BE2C (cell line): ENCODE results near the gene MTHFR.
A peak's percentile ranks its signal among the peaks of the same experiment; 100 is the strongest.

ENCODE experiments used
- DNase-seq: peaks from one replicate; pipeline ENCODE4 v3.0.0-alpha.2; 2020
- H3K27me3 ChIP-seq: fragments of 250-450 bp; sonication (Bioruptor Pico); 2 replicates; pipeline ENCODE4 v1.5.1; 2020; ENCODE audit warnings: mild to moderate bottlenecking
- H3K36me3 ChIP-seq: fragments of 250-450 bp; sonication (Bioruptor Pico); 2 replicates; pipeline ENCODE4 v1.5.1; 2020; ENCODE audit warnings: mild to moderate bottlenecking
- H3K4me1 ChIP-seq: fragments of 250-450 bp; sonication (Bioruptor Pico); 2 replicates; pipeline ENCODE4 v1.5.1; 2020
- H3K4me3 ChIP-seq: 2 replicates; pipeline ENCODE4 v1.5.1; 2011; ENCODE audit warnings: low read depth, low read length
- H3K9me3 ChIP-seq: fragments of 250-450 bp; sonication (Bioruptor Pico); 2 replicates; pipeline ENCODE4 v1.5.1; 2020
- TF ChIP-seq, protein P1 (sequence below): IDR thresholded peaks from 2 replicates; pipeline ENCODE4 v1.5.1; 2012; ENCODE audit warnings: mild to moderate bottlenecking, low read depth, low read length

The MTHFR gene

DNA sequence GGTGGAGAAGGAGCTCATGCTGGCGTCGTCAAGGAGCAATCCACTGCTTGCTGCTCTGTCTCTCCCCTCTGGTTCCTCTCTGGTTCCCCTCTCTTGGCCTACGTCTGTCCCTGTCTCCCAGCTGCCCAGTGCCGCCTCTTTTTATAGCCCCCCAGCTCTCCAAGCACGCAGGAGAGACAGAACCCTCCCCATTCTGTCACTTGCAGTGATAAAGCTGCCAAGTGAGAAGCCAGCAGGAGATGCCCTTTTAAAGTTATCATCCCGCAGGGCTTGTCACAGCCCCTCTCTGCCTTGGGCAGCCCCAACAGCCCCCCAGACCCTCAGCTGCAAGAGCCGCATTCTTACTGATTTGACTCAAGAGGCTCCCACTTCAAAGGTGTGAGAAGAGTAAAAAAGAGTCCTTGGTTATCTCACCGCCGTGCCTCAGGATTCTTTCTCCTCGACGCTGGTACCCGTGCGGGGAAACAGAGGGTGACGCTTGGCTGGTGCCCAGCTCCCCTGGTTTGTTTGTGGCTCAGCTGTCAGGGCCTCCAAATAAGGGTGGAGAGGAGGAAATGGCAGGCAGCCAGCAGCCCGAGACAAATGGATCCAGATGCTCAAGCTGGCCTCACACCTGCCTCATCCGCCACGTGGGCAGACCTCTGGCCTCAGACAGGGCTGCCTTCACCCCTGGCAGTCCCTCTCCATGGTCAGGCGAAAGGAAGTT, 42.1 kb upstream of the MTHFR start, which contains the start of gene NPPA:
Gene NPPA (minus strand): TSS at position 117 of the 706 bp plus-strand sequence. CDS start 99 bp downstream, at position 18.
- peak; percentile 84 for DNase-seq
- TF ChIP-seq, protein P1, sequence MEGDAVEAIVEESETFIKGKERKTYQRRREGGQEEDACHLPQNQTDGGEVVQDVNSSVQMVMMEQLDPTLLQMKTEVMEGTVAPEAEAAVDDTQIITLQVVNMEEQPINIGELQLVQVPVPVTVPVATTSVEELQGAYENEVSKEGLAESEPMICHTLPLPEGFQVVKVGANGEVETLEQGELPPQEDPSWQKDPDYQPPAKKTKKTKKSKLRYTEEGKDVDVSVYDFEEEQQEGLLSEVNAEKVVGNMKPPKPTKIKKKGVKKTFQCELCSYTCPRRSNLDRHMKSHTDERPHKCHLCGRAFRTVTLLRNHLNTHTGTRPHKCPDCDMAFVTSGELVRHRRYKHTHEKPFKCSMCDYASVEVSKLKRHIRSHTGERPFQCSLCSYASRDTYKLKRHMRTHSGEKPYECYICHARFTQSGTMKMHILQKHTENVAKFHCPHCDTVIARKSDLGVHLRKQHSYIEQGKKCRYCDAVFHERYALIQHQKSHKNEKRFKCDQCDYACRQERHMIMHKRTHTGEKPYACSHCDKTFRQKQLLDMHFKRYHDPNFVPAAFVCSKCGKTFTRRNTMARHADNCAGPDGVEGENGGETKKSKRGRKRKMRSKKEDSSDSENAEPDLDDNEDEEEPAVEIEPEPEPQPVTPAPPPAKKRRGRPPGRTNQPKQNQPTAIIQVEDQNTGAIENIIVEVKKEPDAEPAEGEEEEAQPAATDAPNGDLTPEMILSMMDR, result no peak

DNA sequence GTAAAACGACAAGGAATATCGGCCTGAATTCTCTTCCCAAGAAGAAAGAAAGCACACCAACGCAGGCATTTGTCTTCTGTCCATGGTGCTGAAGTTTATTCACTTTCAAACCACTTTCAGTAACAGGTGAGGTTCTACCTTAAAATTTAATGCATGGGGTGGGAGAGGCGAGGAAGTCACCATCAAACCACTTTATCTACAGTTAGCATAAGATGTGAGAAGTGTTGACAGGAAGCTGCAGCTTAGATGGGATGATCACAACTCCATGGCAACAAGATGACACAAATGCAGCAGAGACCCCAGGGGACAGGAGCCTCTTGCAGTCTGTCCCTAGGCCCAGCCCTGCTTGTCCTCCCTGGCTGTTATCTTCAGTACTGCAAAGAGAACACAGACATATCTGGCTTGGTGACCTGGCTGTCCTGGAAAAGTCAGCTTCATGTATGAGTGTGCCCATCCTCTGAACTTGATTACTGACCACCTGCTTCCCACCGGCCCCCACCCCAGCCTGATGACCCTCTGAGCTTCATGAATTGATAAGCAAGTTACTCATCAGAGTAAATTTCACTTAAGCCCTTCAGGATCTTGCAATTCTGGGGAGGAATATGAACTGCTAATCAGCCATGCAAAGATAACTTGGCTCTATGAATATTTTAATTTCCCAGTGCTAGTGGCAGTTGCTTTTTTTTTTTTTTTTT, 40.0 kb upstream of the MTHFR start:
- no peaks in the 10 kb centered on the region for H3K27me3 ChIP-seq
- peak; percentile 72 for DNase-seq
- H3K9me3 ChIP-seq, result no peaks in the 10 kb centered on the region
- no peak overlapping the region for H3K4me3 ChIP-seq
- TF ChIP-seq, protein P1, result peak; percentile 34
- H3K36me3 ChIP-seq, result peaks cover 5% of the 10 kb centered on the region
- peaks cover 46% of the 10 kb centered on the region for H3K4me1 ChIP-seq

More for the DNA sequence above, 42.1 kb upstream of the MTHFR start, which contains the start of gene NPPA:
- Histone ChIP-seq H3K27me3 (no peaks in the 10 kb centered on the region), H3K36me3 (no peaks in the 10 kb centered on the region; the same call in none of the 2 replicates), H3K4me1 (peaks cover 30% of the 10 kb centered on the region), H3K4me3 (no peak within 1 kb of the TSS), H3K9me3 (no peaks in the 10 kb centered on the region)

DNA sequence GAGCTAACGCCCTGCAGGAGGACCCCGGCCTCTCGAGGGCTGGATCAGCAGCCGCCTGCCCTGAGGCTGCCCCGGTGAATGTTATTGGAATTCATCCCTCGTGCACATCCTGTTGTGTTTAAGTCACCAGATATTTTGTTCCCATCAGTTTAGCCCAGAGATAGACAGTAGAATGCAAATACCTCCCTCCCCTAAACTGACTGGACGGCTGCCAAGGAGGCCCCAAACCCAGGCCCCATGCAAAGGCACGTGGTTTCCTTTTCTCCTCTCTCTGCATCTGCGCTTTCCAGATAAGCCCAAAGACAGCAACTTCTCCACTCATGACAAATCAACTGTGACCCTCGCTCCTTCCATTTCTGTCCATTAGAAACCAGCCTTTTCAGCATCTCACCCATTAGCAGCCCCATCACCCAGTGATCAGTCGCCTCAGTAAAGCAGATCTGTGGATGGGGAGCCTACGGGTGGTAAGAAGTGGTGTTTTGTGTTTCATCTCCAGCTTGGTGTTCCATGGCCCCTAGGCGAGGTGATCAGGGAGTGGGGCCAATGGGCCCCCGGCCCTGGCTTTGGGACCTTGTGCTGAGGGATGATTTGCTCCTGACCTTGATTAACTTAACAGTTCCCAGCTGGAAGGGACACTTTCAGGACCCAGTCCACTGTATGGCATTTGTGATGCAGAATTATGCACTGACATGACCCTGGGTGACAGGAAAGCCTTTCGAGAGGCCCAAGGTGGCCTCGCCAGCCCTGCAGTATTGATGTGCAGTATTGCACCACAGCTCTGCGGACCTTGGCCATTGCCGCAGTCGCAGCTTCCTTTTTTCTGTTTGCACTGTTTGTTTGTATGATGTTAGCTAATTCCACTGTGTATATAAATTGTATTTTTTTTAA, 36.6 kb upstream of the MTHFR start:
- Histone ChIP-seq H3K27me3 (no peaks in the 10 kb centered on the region), H3K4me1 (peaks cover 35% of the 10 kb centered on the region), H3K4me3 (no peak overlapping the region), H3K9me3 (no peaks in the 10 kb centered on the region), H3K36me3 (peaks cover 17% of the 10 kb centered on the region)
- TF ChIP-seq, protein P1, result no peak
- peak; percentile 82 for DNase-seq

DNA sequence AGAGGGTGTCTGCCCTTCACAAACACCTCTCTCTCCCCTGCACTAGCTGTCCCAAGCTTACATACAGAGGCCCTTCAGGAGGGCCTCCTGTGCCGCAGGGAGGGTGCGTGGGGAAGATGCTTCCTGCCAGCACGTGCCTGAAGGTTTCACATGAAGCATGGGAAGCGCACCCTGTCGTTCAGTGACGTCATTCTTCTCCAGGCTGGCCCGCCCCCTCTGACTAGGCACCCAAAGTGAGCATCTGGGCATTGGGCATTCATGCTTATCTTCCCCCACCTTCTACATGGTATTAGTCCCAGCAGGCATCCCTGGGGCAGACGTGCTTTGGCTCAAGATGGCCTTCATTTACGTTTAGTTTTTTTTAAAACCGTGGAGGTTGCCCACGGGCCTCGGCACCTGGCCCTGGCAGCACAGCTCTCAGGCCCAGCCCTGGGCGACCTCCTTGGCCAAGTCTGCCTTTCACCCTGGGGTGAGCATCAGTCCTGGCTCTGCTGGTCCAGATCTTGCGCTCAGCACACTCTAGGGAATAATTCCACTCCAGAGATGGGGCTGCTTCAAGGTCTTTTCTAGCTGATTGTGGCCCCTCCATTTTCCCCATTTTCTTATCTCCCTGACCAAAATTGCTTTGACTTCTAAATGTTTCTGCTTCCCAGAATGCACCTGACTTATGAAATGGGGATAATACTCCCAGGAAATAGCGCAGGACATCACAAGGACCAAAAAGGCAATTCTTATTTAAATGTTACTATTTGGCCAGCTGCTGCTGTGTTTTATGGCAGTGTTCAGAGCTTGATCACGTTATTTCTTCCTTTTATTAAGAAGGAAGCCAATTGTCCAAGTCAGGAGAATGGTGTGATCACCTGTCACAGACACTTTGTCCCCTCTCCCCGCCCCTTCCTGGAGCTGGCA, 35.7 kb upstream of the MTHFR start:
- peaks cover 17% of the 10 kb centered on the region for H3K36me3 ChIP-seq
- peak; percentile 40 for DNase-seq
- no peak overlapping the region for H3K4me3 ChIP-seq
- TF ChIP-seq, protein P1, result no peak
- no peaks in the 10 kb centered on the region for H3K27me3 ChIP-seq
- peaks cover 31% of the 10 kb centered on the region for H3K4me1 ChIP-seq
- no peaks in the 10 kb centered on the region for H3K9me3 ChIP-seq
